NB4 (cell line): ENCODE results near the gene TNFRSF6B.

Source experiments
- DNase-seq: peaks from one replicate; pipeline ENCODE4 v3.0.0; 2010; ENCODE audit warnings: low read depth
- H3K4me3 ChIP-seq: one replicate; pipeline ENCODE4 v1.5.1; 2011; ENCODE audit warnings: mild to moderate bottlenecking, low read depth, low read length, moderate library complexity
- CTCF ChIP-seq: IDR thresholded peaks from one replicate; pipeline ENCODE4 v1.5.1; 2012; ENCODE audit warnings: low read depth, low read length
- MYC ChIP-seq: IDR thresholded peaks from 2 replicates; pipeline ENCODE4 v1.6.1; 2011; ENCODE audit warnings: low read depth, low read length
- POLR2A ChIP-seq: IDR thresholded peaks from 2 replicates; pipeline ENCODE4 v1.6.1; 2011; ENCODE audit warnings: mild to moderate bottlenecking; ENCODE audit not compliant: insufficient read length; ENCODE audit errors: extremely low read depth
- TF ChIP-seq, protein P1 (sequence below): IDR thresholded peaks from 2 replicates; pipeline ENCODE4 v1.6.1; 2011; ENCODE audit warnings: low read depth, low read length

Gene TNFRSF6B

GRCh38 chr20:63745424-63745805, 49.0 kb downstream of the TNFRSF6B start:
- H3K4me3 ChIP-seq, result no peak overlapping the region
- DNase-seq, result no peak
- TF ChIP-seq POLR2A (no peak), MYC (no peak), CTCF (no peak)
- TF ChIP-seq, protein P1, sequence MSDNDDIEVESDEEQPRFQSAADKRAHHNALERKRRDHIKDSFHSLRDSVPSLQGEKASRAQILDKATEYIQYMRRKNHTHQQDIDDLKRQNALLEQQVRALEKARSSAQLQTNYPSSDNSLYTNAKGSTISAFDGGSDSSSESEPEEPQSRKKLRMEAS, result no peak

DNA sequence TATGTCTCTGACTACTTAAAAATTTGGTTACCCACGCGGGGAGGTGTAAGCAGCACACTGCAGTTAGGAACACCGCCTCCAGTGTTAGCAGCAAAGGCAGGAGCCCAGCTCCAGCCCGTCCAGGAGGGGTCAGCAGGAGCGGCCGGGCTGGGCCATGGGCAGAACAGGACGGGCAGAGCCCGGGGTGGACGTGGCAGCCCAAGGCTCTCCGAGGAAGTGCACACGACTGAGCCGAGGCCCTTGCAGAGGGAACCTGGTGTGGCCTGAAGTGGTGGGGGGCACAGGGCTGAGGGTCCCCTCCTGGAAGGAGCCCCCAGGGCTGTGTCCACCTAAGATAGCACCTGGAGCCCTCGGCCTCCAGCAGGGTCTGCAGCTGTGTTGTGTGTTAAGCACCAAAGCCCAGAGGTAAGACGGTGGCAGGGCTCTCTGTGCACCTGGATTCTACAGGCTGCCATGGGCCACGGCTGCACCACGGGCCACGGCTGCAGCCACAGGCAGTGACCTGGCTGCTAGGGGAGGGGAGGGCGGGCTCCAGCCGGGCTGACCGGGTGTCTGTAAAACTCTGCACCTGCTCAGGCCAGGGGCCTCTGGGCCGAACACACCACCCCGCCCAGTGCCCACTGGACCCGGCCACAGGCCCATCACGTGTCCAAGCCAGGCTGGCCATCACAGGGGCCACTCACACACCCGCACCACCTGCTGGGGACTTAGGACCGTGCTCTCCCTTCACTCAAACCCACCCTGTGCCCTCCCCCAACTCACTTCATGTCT, 49.7 kb downstream of the TNFRSF6B start:
- H3K4me3 ChIP-seq, result no peak overlapping the region
- DNase-seq, result no peak
- TF ChIP-seq, protein P1, result no peak
- no peak for TF ChIP-seq MYC
- TF ChIP-seq POLR2A, result no peak
- TF ChIP-seq CTCF, result no peak

GRCh38 chr20:63746751-63747315, 50.4 kb downstream of the TNFRSF6B start:
- TF ChIP-seq CTCF, result no peak
- TF ChIP-seq POLR2A, result no peak
- TF ChIP-seq MYC, result no peak
- TF ChIP-seq, protein P1, result no peak
- DNase-seq, result no peak

GRCh38 chr20:63747622-63748069, 51.2 kb downstream of the TNFRSF6B start:
- H3K4me3 ChIP-seq, result no peak overlapping the region
- no peak for DNase-seq
- TF ChIP-seq MYC (no peak), POLR2A (no peak), CTCF (no peak)
- TF ChIP-seq, protein P1, result no peak

More at GRCh38 chr20:63746751-63747315, 50.4 kb downstream of the TNFRSF6B start:
- H3K4me3 ChIP-seq, result no peak overlapping the region
